Loucy (cell line): ENCODE data around the gene CHMP4B.

Experiments used
- H2AFZ ChIP-seq: fragments of 200-600 bp; sonication (generic); 2 replicates; pipeline ENCODE4 v1.6.0; 2016; ENCODE audit warnings: antibody characterized with exemption, mild to moderate bottlenecking, low read length, moderate library complexity
- H3F3A ChIP-seq: fragments of 200-600 bp; 2 replicates; pipeline ENCODE4 v1.6.0; 2016; ENCODE audit warnings: antibody characterized with exemption, low read depth, mild to moderate bottlenecking
- H3K27me3 ChIP-seq: fragments of 200-600 bp; sonication (generic); 2 replicates; pipeline ENCODE4 v1.6.1; 2014; ENCODE audit warnings: low read length, mild to moderate bottlenecking; ENCODE audit not compliant: insufficient read depth, poor library complexity, severe bottlenecking
- H3K36me3 ChIP-seq: fragments of 200-600 bp; sonication (generic); 2 replicates; pipeline ENCODE4 v1.6.1; 2016; ENCODE audit warnings: low read length; ENCODE audit not compliant: insufficient read depth
- H3K4me1 ChIP-seq: fragments of 200-600 bp; sonication (generic); 2 replicates; pipeline ENCODE4 v1.5.1; 2014; ENCODE audit warnings: low read length, mild to moderate bottlenecking; ENCODE audit not compliant: insufficient read depth, poor library complexity, severe bottlenecking
- H3K4me2 ChIP-seq: fragments of 200-600 bp; sonication (generic); 2 replicates; pipeline ENCODE4 v1.6.0; 2014; ENCODE audit warnings: antibody characterized with exemption, low read length, low read depth, mild to moderate bottlenecking; ENCODE audit not compliant: poor library complexity, severe bottlenecking
- H3K4me3 ChIP-seq: fragments of 200-600 bp; sonication (generic); 2 replicates; pipeline ENCODE4 v1.5.1; 2014; ENCODE audit warnings: low read length, mild to moderate bottlenecking, mixed read lengths; ENCODE audit not compliant: poor library complexity, severe bottlenecking
- H3K79me2 ChIP-seq: fragments of 200-600 bp; sonication (generic); 2 replicates; pipeline ENCODE4 v1.6.1; 2014; ENCODE audit warnings: low read length; ENCODE audit not compliant: insufficient read depth
- H3K9ac ChIP-seq: fragments of 200-600 bp; sonication (generic); 2 replicates; pipeline ENCODE4 v1.6.0; 2014; ENCODE audit warnings: mild to moderate bottlenecking, low read depth, low read length, moderate library complexity; ENCODE audit not compliant: poor library complexity, severe bottlenecking
- H3K9me2 ChIP-seq: fragments of 200-600 bp; sonication (generic); replicated peaks from 2 replicates; pipeline ENCODE4 v1.6.1; 2016; ENCODE audit warnings: low read depth, low read length, mixed read lengths
- H3K9me3 ChIP-seq: fragments of 200-600 bp; sonication (generic); 2 replicates; pipeline ENCODE4 v1.6.1; 2014; ENCODE audit warnings: mild to moderate bottlenecking, antibody characterized with exemption, low read length, low read depth; ENCODE audit not compliant: insufficient read depth
- H4K20me1 ChIP-seq: fragments of 200-600 bp; sonication (generic); 2 replicates; pipeline ENCODE4 v1.6.0; 2014; ENCODE audit warnings: antibody characterized with exemption, low read length, mild to moderate bottlenecking; ENCODE audit not compliant: insufficient read depth, poor library complexity, severe bottlenecking
- CTCF ChIP-seq: fragments of 200-600 bp; sonication (generic); conservative IDR thresholded peaks from 2 replicates; pipeline ENCODE4 v1.5.1; 2014; ENCODE audit warnings: mild to moderate bottlenecking, antibody characterized with exemption, low read length
- EZH2phosphoT487 ChIP-seq: fragments of 200-600 bp; IDR thresholded peaks from 2 replicates; pipeline ENCODE4 v1.6.1; 2018; ENCODE audit warnings: antibody characterized with exemption, mild to moderate bottlenecking, moderate library complexity, borderline replicate concordance

Gene CHMP4B

DNA sequence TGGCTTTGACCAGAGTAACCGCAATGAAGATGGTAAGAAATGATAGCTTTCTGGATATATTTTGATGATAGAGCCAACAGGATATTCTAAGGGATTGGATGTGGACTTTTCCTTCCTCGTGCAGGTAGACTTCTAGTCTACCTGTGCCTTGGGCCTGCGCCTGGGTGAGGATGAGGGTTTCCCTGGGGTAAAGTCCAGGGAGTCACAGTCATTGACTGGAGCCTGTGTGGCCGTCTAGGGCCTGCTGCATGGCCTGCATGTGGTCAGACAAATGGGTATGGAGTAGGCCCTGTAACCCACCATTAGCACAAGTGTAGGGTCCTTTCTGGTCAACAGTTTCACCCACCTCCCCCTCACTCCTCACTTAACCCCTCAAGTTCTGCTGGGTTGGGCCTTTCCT lies 12.7 kb upstream of the CHMP4B start:
- Histone ChIP-seq H3K9me2 (no peaks in the 10 kb centered on the region), H3K36me3 (no peaks in the 10 kb centered on the region), H3K4me2 (no peak overlapping the region), H3K27me3 (no peaks in the 10 kb centered on the region), H3K79me2 (no peaks in the 10 kb centered on the region), H3K4me3 (no peak overlapping the region), H3K4me1 (no peaks in the 10 kb centered on the region), H3F3A (no peaks in the 10 kb centered on the region), H3K9me3 (no peaks in the 10 kb centered on the region), H4K20me1 (no peaks in the 10 kb centered on the region), H3K9ac (no peak overlapping the region), H2AFZ (no peak overlapping the region)
- no peak for TF ChIP-seq EZH2phosphoT487
- no peak for TF ChIP-seq CTCF

DNA sequence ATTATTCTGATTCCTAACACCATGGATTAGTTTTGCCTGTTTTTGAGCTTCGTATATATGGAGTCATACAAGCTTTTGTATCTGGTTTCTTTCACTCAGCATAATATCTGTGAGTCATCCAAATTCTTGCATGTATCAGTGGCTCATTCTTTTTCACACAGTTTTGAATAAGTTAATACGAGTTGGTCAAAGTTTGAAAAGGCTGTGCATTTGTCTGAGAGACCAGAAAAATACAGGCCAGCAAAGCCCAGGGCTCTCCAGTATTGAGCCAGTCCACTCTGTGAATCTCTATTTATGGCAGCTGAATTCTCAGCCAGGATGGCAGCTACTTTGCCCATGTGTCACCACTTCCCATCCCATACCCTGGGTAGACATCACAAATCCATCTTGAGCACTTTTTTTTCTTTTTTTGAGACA lies 7.2 kb upstream of the CHMP4B start:
- TF ChIP-seq CTCF (no peak), EZH2phosphoT487 (no peak)
- H2AFZ ChIP-seq: no peak overlapping the region
- H4K20me1 ChIP-seq: no peaks in the 10 kb centered on the region
- H3K9me3 ChIP-seq: no peaks in the 10 kb centered on the region
- no peaks in the 10 kb centered on the region for H3F3A ChIP-seq
- no peak overlapping the region for H3K4me3 ChIP-seq
- H3K79me2 ChIP-seq: no peaks in the 10 kb centered on the region
- H3K9me2 ChIP-seq: no peaks in the 10 kb centered on the region
- no peaks in the 10 kb centered on the region for H3K4me1 ChIP-seq
- no peaks in the 10 kb centered on the region for H3K27me3 ChIP-seq
- H3K4me2 ChIP-seq: no peak overlapping the region
- no peaks in the 10 kb centered on the region for H3K36me3 ChIP-seq
- no peak overlapping the region for H3K9ac ChIP-seq

GRCh38 chr20:33808388-33808787 lies 2.8 kb upstream of the CHMP4B start:
- H3F3A ChIP-seq: no peaks in the 10 kb centered on the region
- peaks cover 14% of the 10 kb centered on the region for H3K4me1 ChIP-seq
- TF ChIP-seq EZH2phosphoT487 (no peak), CTCF (no peak)
- H3K36me3 ChIP-seq: no peaks in the 10 kb centered on the region
- H2AFZ ChIP-seq: no peak overlapping the region
- H3K9me2 ChIP-seq: no peaks in the 10 kb centered on the region
- no peaks in the 10 kb centered on the region for H3K27me3 ChIP-seq
- no peaks in the 10 kb centered on the region for H3K9me3 ChIP-seq
- no peak overlapping the region for H3K4me3 ChIP-seq
- H4K20me1 ChIP-seq: peaks cover 16% of the 10 kb centered on the region
- peaks cover 22% of the 10 kb centered on the region for H3K79me2 ChIP-seq
- no peak overlapping the region for H3K4me2 ChIP-seq
- H3K9ac ChIP-seq: no peak overlapping the region
